ENCODE data around the gene C2. TPM values are rescaled to one million over a fixed set of nuclear protein-coding genes. Genes with fewer than 3 reads are reported as not detected.
A peak's percentile ranks its signal among the peaks of the same experiment; 100 is the strongest.
"Not testable (repeated sequence)": the region's sequence is repeated elsewhere in the genome, so short reads cannot be mapped to it uniquely, and the experiment has no call there.

The C2 gene
- total RNA-seq, 1 donor from 2014 or later: 2.2 TPM

DNA sequence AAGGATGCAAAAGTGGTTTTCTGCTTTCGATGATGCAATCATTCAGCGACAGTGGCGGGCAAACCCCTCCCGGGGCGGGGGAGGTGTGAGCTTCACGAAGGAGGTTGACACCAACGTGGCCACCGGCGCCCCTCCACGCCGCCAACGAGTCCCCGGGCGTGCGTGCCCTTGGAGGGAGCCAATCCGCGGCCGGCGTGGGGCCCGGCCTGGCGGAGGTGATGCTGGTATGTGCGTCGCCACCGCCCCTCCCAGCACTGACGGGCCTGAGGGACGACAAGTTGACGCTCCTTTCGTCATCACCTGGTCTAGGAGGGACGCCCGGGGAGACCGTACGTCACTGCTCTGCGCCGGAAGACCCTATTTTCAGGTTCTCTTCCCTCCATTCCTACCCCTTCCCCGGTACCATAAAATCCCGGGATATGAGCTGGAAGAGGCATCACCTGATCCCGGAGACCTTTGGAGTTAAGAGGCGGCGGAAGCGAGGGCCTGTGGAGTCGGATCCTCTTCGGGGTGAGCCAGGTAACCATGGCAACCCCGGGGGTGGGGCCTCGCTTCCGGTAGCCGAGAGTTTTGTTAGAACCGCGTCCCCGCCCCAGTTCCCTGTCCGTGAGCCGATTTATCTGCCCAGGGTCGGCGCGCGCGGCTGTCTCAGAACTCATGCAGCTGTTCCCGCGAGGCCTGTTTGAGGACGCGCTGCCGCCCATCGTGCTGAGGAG, 44.6 kb downstream of the C2 start, which contains the start of gene DXO:
DXO (minus strand) TSS at position 146 of the 716 bp plus-strand sequence. CDS start 463 bp downstream, outside the sequence.
- no peaks in the 10 kb centered on the region for H3K9me3 Mint-ChIP-seq
- peak within 1 kb of the TSS; percentile 98 for H3K4me3 Mint-ChIP-seq
- H3K36me3 Mint-ChIP-seq: peaks cover 18% of the 10 kb centered on the region
- H3K27ac Mint-ChIP-seq: peak within 1 kb of the TSS; percentile 100
- TF ChIP-seq CTCF (conservative IDR thresholded peaks at IDR 0.05): no peak
- no peaks in the 10 kb centered on the region for H3K27me3 Mint-ChIP-seq
- peaks cover 16% of the 10 kb centered on the region for H3K4me1 Mint-ChIP-seq (ENCODE audit: unreplicated experiment)
- peak; percentile 94 for DNase-seq (ENCODE audit: extremely low spot score, unreplicated experiment)

DNA sequence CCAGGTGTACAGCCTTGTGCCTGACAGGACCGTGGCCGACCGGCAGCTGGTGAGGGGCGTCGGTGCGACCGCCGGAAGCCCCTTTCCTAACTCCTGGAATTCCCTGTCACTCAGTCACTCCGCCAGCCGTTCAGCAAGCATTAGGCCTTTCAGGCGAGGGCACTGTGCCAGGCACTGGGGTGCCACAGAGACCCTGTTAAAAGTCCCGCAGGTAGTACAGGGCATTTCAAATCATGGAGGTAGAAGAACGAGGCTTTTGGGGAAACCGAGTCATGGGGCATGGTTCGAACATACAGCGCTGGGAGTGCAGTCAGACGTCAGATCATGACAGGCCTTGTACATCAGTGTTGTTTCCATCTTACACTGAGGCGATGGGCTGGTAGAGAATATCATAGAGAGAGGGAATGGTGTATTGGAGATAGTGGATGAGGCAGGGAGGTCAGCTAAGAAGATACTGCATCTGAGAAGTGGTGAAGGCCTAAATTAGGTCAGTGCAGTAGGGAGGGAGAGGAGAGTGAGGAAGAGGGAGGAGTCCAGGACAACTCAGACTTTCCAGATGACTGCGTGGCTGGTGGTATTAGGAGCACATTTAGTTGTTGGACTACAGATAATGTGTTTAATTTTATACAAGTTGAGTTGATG, 45.3 kb downstream of the C2 start:
- peaks cover 16% of the 10 kb centered on the region for H3K4me1 Mint-ChIP-seq (ENCODE audit: unreplicated experiment)
- peaks cover 18% of the 10 kb centered on the region for H3K36me3 Mint-ChIP-seq
- H3K27ac Mint-ChIP-seq: peak overlapping the region; percentile 100
- H3K27me3 Mint-ChIP-seq: no peaks in the 10 kb centered on the region
- peak overlapping the region; percentile 98 for H3K4me3 Mint-ChIP-seq
- no peaks in the 10 kb centered on the region for H3K9me3 Mint-ChIP-seq
- no peak for TF ChIP-seq CTCF (conservative IDR thresholded peaks at IDR 0.05)
- DNase-seq (ENCODE audit: extremely low spot score, unreplicated experiment): no peak

DNA sequence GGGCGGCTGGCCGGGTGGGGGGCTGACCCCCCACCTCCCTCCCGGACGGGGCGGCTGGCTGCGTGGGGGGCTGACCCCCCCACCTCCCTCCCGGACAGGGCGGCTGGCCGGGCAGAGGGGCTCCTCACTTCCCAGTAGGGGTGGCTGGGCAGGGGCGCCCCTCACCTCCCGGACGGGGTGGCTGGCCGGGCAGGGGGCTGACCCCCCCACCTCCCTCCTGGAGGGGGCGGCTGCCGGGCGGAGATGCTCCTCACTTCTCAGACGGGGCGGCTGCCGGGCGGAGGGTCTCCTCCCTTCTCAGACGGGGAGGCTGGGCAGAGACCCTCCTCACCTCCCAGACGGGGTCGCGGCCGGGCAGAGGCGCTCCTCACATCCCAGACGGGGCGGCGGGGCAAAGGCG, 48.5 kb downstream of the C2 start:
- H3K4me3 Mint-ChIP-seq; H3K4me1 Mint-ChIP-seq (ENCODE audit: unreplicated experiment); H3K27me3 Mint-ChIP-seq; H3K27ac Mint-ChIP-seq; DNase-seq (ENCODE audit: extremely low spot score, unreplicated experiment); H3K9me3 Mint-ChIP-seq: not testable (repeated sequence)
- H3K36me3 Mint-ChIP-seq: peaks cover 12% of the 10 kb centered on the region

- Mint-ChIP-seq H3K27ac (no peak overlapping the region), H3K4me3 (no peak overlapping the region)
Observed at GRCh38 chr6:31977816-31978431, 50.4 kb downstream of the C2 start.

DNA sequence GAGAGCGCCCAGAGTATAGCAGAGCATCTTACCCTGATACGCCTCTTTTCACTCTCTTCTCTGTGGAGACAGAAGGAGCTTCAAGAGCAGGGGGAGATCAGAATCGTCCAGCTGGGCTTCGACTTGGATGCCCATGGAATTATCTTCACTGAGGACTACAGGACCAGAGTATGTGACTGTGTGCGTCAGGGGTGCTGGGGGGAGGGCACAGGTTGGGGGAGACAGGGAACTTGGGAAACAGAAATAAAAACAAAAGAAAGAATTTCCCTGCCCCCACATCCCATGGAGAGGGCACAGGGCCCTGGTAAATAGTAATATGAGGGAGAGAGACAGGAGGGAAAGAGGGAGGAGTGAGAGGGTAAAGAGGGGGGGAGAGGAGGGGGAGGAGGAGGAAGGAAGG, 51.3 kb downstream of the C2 start:
- no peak overlapping the region for H3K27ac Mint-ChIP-seq
- no peaks in the 10 kb centered on the region for H3K9me3 Mint-ChIP-seq
- peaks cover 4% of the 10 kb centered on the region for H3K36me3 Mint-ChIP-seq
- H3K27me3 Mint-ChIP-seq: no peaks in the 10 kb centered on the region
- no peak for TF ChIP-seq CTCF (conservative IDR thresholded peaks at IDR 0.05)
- no peak for DNase-seq (ENCODE audit: extremely low spot score, unreplicated experiment)
- no peaks in the 10 kb centered on the region for H3K4me1 Mint-ChIP-seq (ENCODE audit: unreplicated experiment)
- H3K4me3 Mint-ChIP-seq: no peak overlapping the region

More at GRCh38 chr6:31977816-31978431, 50.4 kb downstream of the C2 start:
- H3K36me3 Mint-ChIP-seq: peaks cover 9% of the 10 kb centered on the region
- DNase-seq (ENCODE audit: extremely low spot score, unreplicated experiment): no peak
- no peak for TF ChIP-seq CTCF (conservative IDR thresholded peaks at IDR 0.05)
- no peaks in the 10 kb centered on the region for H3K9me3 Mint-ChIP-seq
- peaks cover 5% of the 10 kb centered on the region for H3K4me1 Mint-ChIP-seq (ENCODE audit: unreplicated experiment)
- H3K27me3 Mint-ChIP-seq: no peaks in the 10 kb centered on the region
